ENCODE results near the gene INPP5B.
A peak's percentile ranks its signal among the peaks of the same experiment; 100 is the strongest.

INPP5B gene

GRCh38 chr1:37866491-37866890 is 80.4 kb downstream of the INPP5B start:
- no peak for FAIRE-seq

- FAIRE-seq, result no peak
These were observed 81.3 kb downstream of the INPP5B start for GRCh38 chr1:37865348-37866120.

DNA sequence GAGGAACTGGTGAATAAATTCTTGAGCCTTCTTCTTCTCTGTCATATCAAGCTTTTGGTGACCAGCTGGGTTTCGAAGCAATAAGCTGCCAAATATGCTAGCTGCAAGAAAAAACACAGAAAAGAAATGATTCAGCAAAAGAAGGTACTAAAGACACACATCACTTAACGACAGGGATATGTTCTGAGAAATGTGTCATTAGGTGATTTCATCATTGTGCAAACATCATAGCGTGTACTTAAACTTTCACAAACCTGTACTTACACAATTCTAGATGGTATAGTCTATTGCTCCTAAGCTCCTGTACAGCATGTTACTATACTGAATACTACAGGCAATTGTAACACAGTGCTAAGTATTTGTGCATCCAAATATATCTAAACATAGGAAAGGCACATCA is 84.5 kb downstream of the INPP5B start:
- no peak for FAIRE-seq

- FAIRE-seq, result no peak
These were observed 85.7 kb downstream of the INPP5B start for GRCh38 chr1:37861151-37861550.

DNA sequence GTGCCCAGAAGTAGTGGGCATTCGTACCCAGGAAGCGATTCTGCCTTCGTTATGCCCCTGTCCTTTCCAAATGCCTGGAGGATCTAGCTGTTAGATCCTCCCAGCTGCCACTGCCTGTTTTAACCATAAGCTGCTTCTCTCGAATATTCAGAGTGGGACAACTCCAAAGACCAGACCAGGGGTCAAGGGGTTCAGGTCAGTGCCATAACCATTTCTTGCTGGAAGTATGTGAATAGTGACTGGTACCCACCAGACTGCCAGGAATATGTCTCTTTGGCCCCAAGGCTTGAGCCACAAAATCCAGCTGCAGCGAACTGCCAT is 86.5 kb downstream of the INPP5B start:
- FAIRE-seq, result no peak

DNA sequence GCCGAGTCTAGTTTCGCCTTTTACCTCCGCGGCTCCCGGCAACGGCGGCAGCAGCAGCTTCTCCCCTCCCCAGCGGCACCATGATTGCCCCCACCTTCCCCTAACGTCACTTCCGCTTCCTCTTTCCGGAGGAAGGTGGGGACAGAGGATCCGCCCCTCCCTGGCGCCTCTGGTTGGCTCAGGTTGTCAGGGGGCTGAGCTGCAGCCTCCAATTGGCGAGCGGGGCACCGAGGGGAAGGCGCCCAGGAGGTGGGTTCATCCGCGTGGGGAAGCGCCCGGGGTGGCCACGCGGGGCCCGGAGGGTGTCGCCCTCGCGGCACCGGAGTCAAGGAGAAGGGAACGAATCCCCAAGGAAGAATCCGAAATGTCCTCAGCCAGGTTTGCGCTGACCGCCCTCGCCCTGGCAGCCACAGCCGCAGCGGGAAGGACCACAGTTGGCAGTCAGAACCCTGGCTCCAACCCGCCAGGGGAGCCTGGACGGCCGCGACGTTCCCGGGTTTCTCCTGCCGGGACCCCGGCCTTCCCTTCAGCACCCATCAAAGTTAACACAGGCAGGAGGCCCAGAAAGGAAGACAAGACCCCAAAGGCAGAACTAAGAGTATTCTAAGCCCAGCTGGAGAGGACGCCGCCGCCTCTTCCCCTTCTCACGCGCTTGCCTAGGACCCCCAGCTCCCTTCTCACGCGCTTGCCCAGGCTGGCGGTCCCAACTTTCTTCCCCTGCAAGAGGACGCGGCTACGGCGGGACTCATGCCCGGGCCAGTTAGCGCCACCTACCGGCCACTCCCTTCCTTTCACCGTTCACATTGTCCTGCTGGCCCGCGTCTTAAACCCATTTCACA is 87.1 kb downstream of the INPP5B start, which contains the start of gene MTF1:
Gene MTF1, minus strand, starts transcription at position 86 of the 839 bp plus-strand sequence. CDS start 1,934 bp downstream, outside the sequence.
- FAIRE-seq, result peak; percentile 84

GRCh38 chr1:37858931-37859506 is 87.8 kb downstream of the INPP5B start:
- FAIRE-seq, result no peak

DNA sequence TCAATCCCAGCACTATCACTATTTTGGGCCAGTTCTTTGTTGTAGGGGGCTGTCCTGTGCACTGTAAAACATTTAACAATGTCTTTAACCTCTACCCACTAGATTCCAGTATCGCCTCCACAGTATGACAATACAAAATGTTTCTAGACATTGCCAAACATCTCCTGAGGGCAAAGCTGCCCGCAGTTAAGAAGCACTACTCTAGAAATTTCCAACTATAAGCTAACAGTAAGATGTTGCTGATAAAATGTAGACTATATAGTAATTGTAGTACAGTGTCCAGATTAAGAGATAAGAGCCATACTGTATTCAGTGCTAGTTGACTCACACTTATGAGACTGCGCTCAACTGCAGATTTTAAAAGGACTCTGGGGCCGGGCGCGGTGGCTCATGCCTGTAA is 92.4 kb downstream of the INPP5B start:
- FAIRE-seq, result no peak

- no peak for FAIRE-seq
These were observed 93.7 kb downstream of the INPP5B start for GRCh38 chr1:37853157-37853556.

GRCh38 chr1:37851782-37852210 is 95.1 kb downstream of the INPP5B start:
- no peak for FAIRE-seq

DNA sequence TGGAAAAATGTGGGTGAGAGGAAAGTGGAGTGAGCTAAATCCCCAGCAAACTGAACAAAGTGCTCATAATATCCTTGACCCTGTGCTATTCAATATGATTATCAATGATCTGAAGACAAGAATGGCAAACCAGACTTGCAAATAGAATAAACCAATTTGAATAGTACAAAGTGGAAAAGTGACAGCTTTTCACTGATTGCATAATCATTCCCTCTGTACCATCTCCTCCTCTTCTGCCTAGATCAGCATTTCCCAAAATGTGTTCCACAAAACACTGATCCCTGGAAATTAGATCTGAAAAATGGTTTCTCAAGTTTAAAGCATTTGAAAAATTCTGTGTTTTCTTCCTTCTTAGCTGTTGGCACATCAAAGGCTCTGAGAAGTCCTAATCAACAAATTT is 95.6 kb downstream of the INPP5B start:
- no peak for FAIRE-seq

DNA sequence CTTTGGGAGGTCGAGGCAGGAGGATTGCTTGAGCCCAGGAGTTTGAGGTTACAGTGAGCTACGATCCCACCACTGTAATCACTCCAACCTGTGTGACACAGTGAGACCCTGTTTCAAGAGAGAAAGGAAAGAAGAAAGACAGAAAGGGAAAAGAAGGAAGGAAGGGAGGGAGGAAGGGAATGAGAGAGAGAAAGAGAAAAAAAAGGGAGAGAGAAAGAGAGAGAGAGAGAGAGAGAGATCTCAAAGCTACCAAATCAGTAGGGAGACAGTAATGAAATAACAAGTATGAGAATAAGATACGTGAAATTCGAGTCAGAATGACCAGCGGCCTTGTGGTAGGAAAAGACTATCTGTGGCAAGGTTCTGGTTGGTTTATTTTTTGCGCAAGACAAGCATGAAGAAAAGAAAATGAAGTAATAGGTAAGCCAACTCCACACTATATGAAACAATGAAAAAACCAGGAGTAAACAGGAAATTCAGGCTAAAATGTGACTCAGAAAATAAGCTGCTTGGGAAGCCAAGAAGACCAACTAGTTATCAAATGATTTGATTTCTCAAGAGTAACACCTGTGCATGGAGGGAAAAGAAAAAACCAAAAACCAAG is 96.4 kb downstream of the INPP5B start:
- FAIRE-seq, result no peak

- no peak for FAIRE-seq
These were observed 97.4 kb downstream of the INPP5B start for GRCh38 chr1:37849480-37849879.

DNA sequence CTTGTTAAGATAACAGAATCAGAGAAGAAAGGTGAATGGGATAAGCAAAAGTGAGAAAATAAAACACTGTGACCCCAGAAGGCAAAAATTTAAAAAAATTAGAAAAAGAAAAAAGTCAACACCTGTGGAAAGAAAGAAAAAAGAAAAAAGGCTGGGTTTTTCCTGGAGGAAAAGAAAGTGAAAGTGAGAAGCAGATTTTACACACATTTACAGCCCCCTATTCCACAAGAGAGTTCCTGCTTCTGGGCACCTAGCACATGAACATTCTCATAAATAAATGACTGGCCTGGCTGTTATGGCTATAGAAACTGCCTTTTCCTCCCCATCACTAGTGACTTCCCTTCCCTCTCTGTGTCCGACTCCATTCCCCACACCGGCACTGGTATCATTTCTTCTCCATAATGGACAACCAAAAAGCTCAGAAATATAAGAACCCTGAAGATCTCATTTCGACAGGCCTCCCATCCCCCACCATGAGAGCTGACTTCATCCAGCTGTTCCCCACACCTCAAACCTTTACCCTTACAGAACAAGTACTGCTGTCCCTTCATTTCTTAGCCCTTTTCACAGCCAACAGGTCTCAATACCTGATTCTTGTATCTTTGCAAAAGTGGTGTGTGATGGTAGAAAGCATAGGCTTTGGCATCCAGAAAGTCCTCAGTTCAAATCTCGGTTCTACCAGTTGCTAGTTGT is 100.1 kb downstream of the INPP5B start:
- no peak for FAIRE-seq

DNA sequence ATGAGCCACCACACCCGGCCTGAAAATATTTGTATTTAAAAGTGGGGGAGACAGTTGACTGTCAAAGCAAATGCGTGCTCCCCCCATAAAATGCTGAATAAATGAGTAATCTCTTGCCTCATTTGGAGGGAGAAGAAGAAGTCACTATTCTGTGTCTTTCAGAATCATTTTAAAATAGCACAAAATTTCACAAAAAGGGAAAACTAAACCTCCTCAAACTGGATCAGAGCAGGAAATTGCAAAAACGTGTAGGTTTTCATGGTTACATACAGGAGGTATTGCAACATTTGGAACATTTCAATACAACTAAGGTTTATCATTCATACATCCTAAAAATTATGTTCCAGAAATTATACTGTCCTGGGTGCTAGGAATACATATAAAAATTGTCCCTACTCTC is 101.1 kb downstream of the INPP5B start:
- no peak for FAIRE-seq

GRCh38 chr1:37845049-37845646 is 101.7 kb downstream of the INPP5B start:
- FAIRE-seq, result no peak

DNA sequence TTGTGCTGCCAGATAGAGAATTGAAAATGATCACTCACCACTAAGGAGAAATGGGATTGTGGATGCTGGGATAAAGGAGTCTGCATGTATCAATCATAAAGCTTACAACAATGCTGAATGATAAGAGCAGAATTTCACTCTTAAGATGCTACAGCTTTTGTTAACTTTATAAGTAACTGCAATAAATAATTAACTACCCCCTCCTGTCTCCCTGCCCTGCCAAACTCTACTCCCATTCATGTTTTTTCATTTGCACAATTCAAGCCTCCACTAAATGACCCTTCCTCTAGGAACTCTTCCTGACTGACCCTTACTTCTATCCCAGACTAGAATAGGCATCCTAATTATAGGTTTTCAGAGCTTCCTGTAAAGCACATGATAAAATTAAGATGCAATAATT is 102.3 kb downstream of the INPP5B start:
- FAIRE-seq, result no peak

GRCh38 chr1:37841652-37842051 is 105.2 kb downstream of the INPP5B start:
- no peak for FAIRE-seq

- FAIRE-seq, result no peak
These were observed 106.1 kb downstream of the INPP5B start for GRCh38 chr1:37840711-37841110.

DNA sequence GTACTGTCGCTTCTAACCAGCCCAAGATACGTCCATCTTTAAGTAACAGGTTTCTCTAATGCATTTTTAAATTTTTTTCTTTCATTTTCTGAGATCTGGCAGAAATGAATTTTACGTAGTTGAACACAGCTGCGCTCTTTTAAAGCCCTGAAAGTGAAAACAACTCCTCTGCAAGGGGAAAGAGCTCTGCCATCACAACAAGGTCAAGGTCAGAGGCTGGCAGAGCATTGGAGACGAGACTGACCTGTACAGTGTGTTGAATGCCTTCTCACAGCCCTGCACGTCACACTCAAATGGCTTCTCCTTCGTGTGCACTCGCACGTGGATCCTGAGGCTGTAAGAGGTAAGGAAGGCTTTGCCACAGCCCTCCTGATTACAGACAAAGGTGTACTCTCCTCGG is 107.2 kb downstream of the INPP5B start:
- no peak for FAIRE-seq

GRCh38 chr1:37836788-37837187 is 110.1 kb downstream of the INPP5B start:
- no peak for FAIRE-seq

DNA sequence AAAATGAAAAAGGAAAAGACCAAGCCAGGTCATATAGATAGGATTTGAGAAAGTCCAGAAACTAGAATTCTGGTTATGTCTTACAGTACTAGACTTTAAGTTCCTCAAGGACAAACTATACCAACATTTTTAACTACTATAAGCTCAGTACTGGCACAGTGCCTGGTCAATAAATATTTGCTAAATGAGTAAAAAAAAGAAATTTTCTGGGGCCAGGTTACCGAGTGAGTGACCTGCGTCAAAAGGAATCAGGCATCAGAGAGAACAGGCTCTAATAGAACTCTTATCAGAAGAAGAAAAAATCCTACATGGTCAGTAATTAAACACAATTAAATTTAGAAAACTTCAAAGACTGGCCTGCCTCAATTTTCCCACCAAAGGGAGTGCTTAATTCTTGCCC is 115.0 kb downstream of the INPP5B start:
- FAIRE-seq, result no peak

All from endometrium (tissue), 2 donors.